GM12875 (cell line): Measurements from ENCODE around the gene ITGB5.

Experiments used
- H3K4me3 ChIP-seq: one replicate; pipeline ENCODE4 v1.5.1; 2011; ENCODE audit warnings: low read depth, low read length, control low read depth
- TF ChIP-seq, protein P1 (sequence below): IDR thresholded peaks from 2 replicates; pipeline ENCODE4 v1.5.1; 2011; ENCODE audit warnings: low read depth, mild to moderate bottlenecking, control low read depth, inconsistent platforms, low read length, moderate library complexity, borderline replicate concordance; ENCODE audit not compliant: insufficient read depth

Gene ITGB5

DNA sequence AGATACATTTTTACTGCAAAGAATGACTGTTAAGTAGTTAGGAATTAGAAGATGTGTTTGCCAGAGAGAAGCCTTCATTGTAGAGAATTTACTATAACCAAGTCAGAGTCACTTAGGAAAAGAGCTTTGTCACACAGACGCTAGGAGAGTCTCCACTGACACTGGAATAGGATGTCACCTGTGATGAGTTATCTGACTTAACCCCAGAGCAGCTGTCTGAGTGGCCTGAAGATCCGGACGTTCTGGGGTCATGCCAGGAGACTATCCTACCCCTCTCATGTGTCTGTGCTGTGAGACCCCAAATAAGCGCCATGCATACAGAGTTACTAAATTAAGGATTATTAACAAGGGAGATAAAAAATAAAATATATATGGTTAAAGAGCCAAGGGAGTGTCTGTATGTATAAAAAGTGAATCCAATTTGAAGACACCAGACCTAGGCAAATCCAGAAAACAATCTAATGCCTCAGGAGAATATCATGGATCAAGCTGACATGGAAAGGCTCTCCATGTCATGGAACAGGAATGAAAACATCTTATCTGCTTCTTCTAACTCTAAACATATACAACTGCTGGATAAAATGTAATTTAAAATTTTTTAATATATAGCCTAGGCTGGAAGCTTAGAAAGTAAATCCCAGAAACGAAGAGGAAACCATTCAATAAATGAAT lies 43.5 kb downstream of the ITGB5 start:
- H3K4me3 ChIP-seq, result no peak overlapping the region
- TF ChIP-seq, protein P1, sequence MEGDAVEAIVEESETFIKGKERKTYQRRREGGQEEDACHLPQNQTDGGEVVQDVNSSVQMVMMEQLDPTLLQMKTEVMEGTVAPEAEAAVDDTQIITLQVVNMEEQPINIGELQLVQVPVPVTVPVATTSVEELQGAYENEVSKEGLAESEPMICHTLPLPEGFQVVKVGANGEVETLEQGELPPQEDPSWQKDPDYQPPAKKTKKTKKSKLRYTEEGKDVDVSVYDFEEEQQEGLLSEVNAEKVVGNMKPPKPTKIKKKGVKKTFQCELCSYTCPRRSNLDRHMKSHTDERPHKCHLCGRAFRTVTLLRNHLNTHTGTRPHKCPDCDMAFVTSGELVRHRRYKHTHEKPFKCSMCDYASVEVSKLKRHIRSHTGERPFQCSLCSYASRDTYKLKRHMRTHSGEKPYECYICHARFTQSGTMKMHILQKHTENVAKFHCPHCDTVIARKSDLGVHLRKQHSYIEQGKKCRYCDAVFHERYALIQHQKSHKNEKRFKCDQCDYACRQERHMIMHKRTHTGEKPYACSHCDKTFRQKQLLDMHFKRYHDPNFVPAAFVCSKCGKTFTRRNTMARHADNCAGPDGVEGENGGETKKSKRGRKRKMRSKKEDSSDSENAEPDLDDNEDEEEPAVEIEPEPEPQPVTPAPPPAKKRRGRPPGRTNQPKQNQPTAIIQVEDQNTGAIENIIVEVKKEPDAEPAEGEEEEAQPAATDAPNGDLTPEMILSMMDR, result no peak

DNA sequence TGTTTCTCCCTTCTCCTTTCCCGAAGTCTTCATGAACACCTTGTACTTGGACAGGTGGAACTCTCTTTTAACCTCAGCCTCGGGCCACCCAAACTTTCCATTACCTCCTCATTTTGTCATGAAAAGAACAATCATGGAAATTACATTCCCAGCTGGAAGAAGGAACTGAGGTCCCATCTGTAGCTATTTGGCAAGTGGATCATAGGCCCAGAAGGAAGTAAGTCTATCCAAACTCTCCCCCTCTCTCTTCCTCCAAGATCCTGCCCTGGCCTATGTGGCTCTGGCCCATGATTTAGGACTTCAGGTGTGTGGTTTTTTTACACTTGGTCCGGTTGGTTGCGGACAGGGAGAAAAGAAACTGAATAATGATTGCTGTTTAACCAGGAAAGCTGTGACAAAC lies 44.1 kb downstream of the ITGB5 start:
- TF ChIP-seq, protein P1, result no peak
- H3K4me3 ChIP-seq, result no peak overlapping the region

DNA sequence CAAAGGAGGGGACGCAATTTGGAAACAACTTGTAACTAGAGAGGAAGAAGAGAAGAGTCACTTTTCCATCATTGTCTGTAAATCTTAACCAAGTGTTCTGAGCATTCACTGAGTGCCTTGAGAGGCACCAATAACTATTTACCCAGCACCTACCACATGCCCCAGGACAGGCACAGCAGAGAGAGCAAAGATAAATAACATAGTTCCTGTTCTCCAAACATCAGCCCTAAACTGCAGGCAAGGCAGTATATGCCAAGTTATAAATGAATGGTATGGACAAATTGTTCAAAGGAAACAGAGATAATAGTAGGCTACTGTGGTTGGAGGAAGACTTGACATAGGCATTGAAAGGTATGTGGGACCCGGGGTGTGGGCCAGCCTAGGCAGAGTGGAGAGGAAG lies 45.6 kb downstream of the ITGB5 start:
- TF ChIP-seq, protein P1, result no peak
- H3K4me3 ChIP-seq, result no peak overlapping the region

DNA sequence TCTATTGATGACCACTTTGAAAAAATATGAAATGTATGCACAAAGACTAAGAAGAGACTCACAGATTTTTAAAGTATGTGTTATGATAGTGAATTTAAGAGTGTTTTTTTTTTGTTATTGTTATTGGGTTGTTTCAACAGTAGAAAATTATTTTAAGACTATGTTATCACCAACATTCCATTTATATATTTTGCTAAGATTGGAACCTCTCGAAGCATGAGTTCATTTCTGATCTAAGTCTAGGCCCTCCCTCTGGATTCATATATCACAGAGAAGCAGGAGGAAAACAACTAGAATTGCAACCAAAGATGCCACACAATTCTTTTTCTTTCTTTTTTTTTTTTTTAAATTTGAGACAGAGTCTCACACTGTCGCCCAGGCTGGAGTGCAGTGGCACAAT lies 46.8 kb downstream of the ITGB5 start:
- TF ChIP-seq, protein P1, result no peak
- H3K4me3 ChIP-seq, result no peak overlapping the region

DNA sequence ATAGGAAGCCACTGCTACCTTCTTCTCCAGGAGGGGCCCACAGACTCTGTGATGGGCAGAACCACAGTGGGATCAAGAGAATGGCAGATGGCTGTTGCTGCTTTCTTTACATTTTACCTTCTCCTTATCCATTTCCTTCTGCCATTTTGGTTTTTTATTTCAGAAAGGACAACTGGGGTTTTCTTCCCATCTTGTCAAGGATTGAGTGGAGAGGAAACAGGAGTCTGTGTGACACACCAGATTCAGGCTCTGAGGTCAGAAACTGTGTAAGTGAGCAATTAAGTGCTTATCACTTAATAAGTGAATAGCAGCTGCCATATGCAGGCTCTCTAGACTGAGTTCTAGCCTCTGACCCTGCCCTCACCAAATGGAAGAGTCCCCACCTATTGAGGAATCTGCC lies 47.3 kb downstream of the ITGB5 start:
- TF ChIP-seq, protein P1, result no peak
- H3K4me3 ChIP-seq, result no peak overlapping the region

DNA sequence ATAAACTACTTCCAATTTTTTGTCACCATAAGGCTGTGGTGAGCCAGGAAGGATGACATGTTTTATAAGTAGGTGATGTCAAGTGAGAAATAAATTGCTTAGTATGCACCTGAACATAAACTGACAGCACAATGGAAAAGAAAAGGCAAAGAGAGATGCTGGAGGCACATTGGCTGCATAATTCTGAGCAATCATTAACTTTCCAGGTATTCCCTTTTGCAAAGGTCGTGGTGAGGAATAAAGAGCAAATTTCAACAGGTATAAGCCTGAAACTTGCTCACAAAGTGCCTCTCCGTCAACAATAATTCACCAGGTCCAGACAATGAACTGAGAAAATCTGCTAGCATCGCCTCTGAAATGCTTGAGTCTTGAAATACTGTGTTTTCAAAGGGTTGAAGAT lies 48.2 kb downstream of the ITGB5 start:
- TF ChIP-seq, protein P1, result no peak
- H3K4me3 ChIP-seq, result no peak overlapping the region

DNA sequence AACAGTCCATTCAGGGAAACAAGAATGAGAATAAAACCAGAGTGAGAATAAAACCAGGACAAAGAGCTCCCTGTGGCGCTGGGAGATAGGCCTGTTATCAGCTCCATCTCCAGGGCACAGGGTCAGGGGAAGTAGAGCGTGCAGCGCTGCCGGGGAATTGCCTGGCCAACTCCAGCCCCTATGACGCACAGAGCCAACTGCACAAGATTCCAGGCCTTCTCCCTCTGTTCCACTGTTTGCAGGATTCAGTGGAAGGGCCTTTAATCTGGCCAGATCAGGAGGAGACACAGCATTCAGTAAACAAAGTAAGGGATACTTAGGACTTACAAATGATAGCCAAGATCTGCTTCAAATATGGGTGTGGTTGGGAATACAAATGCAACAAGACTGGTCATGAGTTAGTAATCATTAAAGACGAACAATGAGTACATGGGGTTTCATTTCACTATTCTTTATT lies 49.4 kb downstream of the ITGB5 start:
- TF ChIP-seq, protein P1, result no peak
- H3K4me3 ChIP-seq, result no peak overlapping the region
